ENCODE results near the gene S1PR3.

The S1PR3 gene

DNA sequence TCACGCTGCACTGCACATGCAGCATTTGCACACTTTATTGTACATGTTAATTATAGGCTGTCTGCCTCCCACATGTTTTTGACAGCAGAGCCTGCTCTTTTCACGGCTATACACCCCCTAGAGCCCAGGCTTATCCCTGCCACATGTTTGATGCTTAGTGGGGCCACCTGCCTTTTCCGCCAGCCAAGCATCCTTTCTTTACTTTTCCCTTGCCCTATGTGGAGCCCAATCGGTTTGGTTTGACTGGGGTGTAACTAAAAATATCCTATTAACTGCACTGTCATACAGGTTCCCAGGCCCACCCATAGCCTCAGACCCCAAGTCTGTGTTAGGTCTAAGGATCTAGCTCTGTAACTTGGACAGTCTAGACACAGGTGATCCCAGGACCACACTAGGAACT lies 18.9 kb upstream of the S1PR3 start:
- H3K9me2 ChIP-seq (ENCODE audit: low read depth, low read length), result no peaks in the 10 kb centered on the region
- H3K4me3 ChIP-seq (ENCODE audit: low read depth, low read length, poor library complexity, severe bottlenecking), result no peak overlapping the region
- no peaks in the 10 kb centered on the region for H3F3A ChIP-seq (ENCODE audit: insufficient read depth, low read length)
- H2AFZ ChIP-seq (ENCODE audit: low read length), result no peak overlapping the region
- H3K79me2 ChIP-seq (ENCODE audit: insufficient read depth, low read length), result no peaks in the 10 kb centered on the region
- no peaks in the 10 kb centered on the region for H3K9me3 ChIP-seq (ENCODE audit: low read length)
- TF ChIP-seq, protein P1, sequence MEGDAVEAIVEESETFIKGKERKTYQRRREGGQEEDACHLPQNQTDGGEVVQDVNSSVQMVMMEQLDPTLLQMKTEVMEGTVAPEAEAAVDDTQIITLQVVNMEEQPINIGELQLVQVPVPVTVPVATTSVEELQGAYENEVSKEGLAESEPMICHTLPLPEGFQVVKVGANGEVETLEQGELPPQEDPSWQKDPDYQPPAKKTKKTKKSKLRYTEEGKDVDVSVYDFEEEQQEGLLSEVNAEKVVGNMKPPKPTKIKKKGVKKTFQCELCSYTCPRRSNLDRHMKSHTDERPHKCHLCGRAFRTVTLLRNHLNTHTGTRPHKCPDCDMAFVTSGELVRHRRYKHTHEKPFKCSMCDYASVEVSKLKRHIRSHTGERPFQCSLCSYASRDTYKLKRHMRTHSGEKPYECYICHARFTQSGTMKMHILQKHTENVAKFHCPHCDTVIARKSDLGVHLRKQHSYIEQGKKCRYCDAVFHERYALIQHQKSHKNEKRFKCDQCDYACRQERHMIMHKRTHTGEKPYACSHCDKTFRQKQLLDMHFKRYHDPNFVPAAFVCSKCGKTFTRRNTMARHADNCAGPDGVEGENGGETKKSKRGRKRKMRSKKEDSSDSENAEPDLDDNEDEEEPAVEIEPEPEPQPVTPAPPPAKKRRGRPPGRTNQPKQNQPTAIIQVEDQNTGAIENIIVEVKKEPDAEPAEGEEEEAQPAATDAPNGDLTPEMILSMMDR (IDR thresholded peaks at IDR 0.05; ENCODE audit: low read length), result 0 out of 2 replicates have a peak, but pooled peaks have one; percentile 21
- no peak for TF ChIP-seq EZH2 (IDR thresholded peaks at IDR 0.05; ENCODE audit: borderline replicate concordance, low read length)
- H4K20me1 ChIP-seq (ENCODE audit: insufficient read depth, low read length), result no peaks in the 10 kb centered on the region
- H3K4me2 ChIP-seq (ENCODE audit: low read length), result no peak overlapping the region
- peaks cover 21% of the 10 kb centered on the region for H3K4me1 ChIP-seq (ENCODE audit: insufficient read depth, low read length, severe bottlenecking)
- no peaks in the 10 kb centered on the region for H3K36me3 ChIP-seq (ENCODE audit: insufficient read depth, low read length)
- H3K27me3 ChIP-seq (ENCODE audit: insufficient read depth, low read length), result no peaks in the 10 kb centered on the region
- no peak overlapping the region for H3K27ac ChIP-seq (ENCODE audit: low read depth, low read length, poor library complexity, severe bottlenecking)
- H3K9ac ChIP-seq (ENCODE audit: low read length), result no peak overlapping the region

DNA sequence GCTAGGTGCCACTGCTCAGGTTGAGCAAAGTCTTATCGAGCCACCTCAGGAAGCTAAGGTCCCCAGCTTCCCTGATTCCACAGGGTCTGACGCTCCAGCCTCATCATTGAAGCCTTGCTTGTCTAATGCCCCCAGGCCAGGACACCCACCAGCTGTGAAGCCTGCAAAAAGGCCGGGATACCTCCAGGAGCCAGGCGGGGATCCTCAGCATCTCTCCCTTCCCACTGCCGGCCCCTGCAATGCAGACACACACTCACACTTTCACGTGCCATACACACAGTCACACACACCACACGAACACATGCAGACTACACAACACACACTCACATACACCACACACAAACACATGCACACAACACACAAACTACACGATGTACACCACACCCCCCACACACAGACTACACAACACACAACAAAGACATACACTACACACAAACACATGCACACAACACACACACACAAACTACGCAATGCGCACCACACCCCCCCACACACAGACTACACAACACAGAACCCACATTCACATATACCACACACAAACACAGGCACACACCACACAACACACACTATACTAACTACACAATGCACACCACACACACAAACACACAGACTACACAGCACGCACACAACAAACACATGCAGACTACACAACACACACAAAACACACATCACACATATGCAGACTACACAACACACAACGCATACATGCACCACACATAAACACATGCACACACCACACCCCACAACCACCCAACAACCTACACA lies 17.8 kb upstream of the S1PR3 start:
- Histone ChIP-seq H3K9me2 (ENCODE audit: low read depth, low read length) (no peaks in the 10 kb centered on the region), H3F3A (ENCODE audit: insufficient read depth, low read length) (no peaks in the 10 kb centered on the region), H3K4me3 (ENCODE audit: low read depth, low read length, poor library complexity, severe bottlenecking) (no peak overlapping the region), H3K9me3 (ENCODE audit: low read length) (no peaks in the 10 kb centered on the region), H2AFZ (ENCODE audit: low read length) (no peak overlapping the region), H4K20me1 (ENCODE audit: insufficient read depth, low read length) (no peaks in the 10 kb centered on the region), H3K4me1 (ENCODE audit: insufficient read depth, low read length, severe bottlenecking) (peaks cover 28% of the 10 kb centered on the region), H3K27me3 (ENCODE audit: insufficient read depth, low read length) (no peaks in the 10 kb centered on the region), H3K27ac (ENCODE audit: low read depth, low read length, poor library complexity, severe bottlenecking) (no peak overlapping the region), H3K9ac (ENCODE audit: low read length) (no peak overlapping the region), H3K79me2 (ENCODE audit: insufficient read depth, low read length) (no peaks in the 10 kb centered on the region), H3K36me3 (ENCODE audit: insufficient read depth, low read length) (no peaks in the 10 kb centered on the region), H3K4me2 (ENCODE audit: low read length) (no peak overlapping the region)
- TF ChIP-seq, protein P1 (IDR thresholded peaks at IDR 0.05; ENCODE audit: low read length), result no peak
- TF ChIP-seq EZH2 (IDR thresholded peaks at IDR 0.05; ENCODE audit: borderline replicate concordance, low read length), result no peak

DNA sequence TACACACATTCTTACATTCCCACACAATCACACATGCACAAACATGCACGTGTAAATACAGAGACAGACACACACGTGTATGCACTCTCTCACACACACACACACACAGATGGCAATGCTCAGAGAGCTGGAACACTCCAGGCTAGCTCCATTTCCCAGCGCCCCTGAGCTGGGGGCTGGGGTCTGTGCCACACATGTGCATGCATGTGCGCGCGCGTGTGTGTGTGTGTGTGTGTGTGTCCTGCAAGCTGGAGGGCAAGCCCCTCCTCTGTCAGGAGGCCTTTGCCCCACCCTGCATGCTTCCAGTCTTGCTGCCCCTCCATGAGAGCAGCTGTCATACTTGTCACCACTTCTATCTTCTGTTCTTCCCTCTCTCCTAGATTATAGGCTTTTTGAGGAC lies 16.6 kb upstream of the S1PR3 start:
- TF ChIP-seq EZH2 (IDR thresholded peaks at IDR 0.05; ENCODE audit: borderline replicate concordance, low read length), result no peak
- TF ChIP-seq, protein P1 (IDR thresholded peaks at IDR 0.05; ENCODE audit: low read length), result no peak
- H3K27ac ChIP-seq (ENCODE audit: low read depth, low read length, poor library complexity, severe bottlenecking), result no peak overlapping the region
- no peaks in the 10 kb centered on the region for H3K79me2 ChIP-seq (ENCODE audit: insufficient read depth, low read length)
- H3K4me3 ChIP-seq (ENCODE audit: low read depth, low read length, poor library complexity, severe bottlenecking), result no peak overlapping the region
- no peaks in the 10 kb centered on the region for H4K20me1 ChIP-seq (ENCODE audit: insufficient read depth, low read length)
- no peaks in the 10 kb centered on the region for H3F3A ChIP-seq (ENCODE audit: insufficient read depth, low read length)
- peaks cover 28% of the 10 kb centered on the region for H3K4me1 ChIP-seq (ENCODE audit: insufficient read depth, low read length, severe bottlenecking)
- H3K9ac ChIP-seq (ENCODE audit: low read length), result no peak overlapping the region
- no peak overlapping the region for H3K4me2 ChIP-seq (ENCODE audit: low read length)
- no peaks in the 10 kb centered on the region for H3K9me3 ChIP-seq (ENCODE audit: low read length)
- no peak overlapping the region; the same call in 1 of the 2 replicates for H2AFZ ChIP-seq (ENCODE audit: low read length)
- no peaks in the 10 kb centered on the region for H3K9me2 ChIP-seq (ENCODE audit: low read depth, low read length)
- no peaks in the 10 kb centered on the region for H3K27me3 ChIP-seq (ENCODE audit: insufficient read depth, low read length)
- H3K36me3 ChIP-seq (ENCODE audit: insufficient read depth, low read length), result no peaks in the 10 kb centered on the region

Data from OCI-LY1 (cell line).